HUES64 (cell line): ENCODE data around the gene FTMT.

Experiments
- H3K27ac ChIP-seq: 2 replicates; pipeline ENCODE4 v1.7.0; 2013; ENCODE audit warnings: low read depth, low read length, inconsistent platforms
- H3K27me3 ChIP-seq: 2 replicates; pipeline ENCODE4 v1.6.1; 2013; ENCODE audit warnings: mild to moderate bottlenecking, low read length; ENCODE audit not compliant: insufficient read depth
- H3K36me3 ChIP-seq: 2 replicates; pipeline ENCODE4 v1.6.1; 2013; ENCODE audit warnings: mild to moderate bottlenecking, low read length; ENCODE audit not compliant: insufficient read depth
- H3K4me1 ChIP-seq: 2 replicates; pipeline ENCODE4 v1.6.1; 2013; ENCODE audit warnings: mild to moderate bottlenecking, low read length, moderate library complexity; ENCODE audit not compliant: insufficient read depth
- H3K4me3 ChIP-seq: 2 replicates; pipeline ENCODE4 v1.5.1; 2013; ENCODE audit warnings: mild to moderate bottlenecking, low read length, moderate library complexity
- H3K9ac ChIP-seq: 2 replicates; pipeline ENCODE4 v1.6.1; 2013; ENCODE audit warnings: mild to moderate bottlenecking, low read depth, low read length
- H3K9me3 ChIP-seq: 2 replicates; pipeline ENCODE4 v1.6.1; 2013; ENCODE audit warnings: low read depth, low read length; ENCODE audit not compliant: insufficient read depth
- WGBS: fragments of 150-250, 120-280 bp; methylation state at CpG from one replicate; pipeline ENCODE4 v1.1.7; 2013; ENCODE audit warnings: missing lambda C conversion rate; 5-methylcytosine and 5-hydroxymethylcytosine counted together

Gene FTMT

DNA sequence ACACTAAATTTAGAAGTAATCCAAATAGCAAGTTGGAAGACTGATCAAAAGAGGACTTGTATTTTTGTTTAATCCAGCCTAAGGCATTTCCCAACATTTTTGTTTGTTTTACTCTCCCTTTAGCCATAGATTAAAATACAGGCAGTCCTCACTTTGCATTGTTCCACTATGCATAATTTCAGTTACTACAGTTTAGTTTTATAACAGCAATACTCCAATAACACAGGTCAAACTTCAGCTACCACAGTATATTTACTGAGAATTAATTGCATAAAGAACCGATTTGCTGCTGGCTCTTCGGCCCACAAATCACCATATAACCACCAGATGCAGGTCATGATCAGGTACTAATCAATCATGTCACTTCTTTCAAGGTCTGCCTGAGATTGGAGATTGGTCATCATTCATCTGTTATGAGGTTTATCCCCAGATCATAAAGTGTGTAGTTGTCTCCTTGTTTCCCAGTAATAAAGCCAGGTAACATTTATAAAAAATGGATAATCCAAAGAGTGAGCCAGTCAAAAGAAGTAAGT is 12.1 kb downstream of the FTMT start:
- no peak overlapping the region for H3K27ac ChIP-seq
- WGBS = 96% methylated on average over 2 of the region's 2 CpGs
- H3K9ac ChIP-seq = no peak overlapping the region

DNA sequence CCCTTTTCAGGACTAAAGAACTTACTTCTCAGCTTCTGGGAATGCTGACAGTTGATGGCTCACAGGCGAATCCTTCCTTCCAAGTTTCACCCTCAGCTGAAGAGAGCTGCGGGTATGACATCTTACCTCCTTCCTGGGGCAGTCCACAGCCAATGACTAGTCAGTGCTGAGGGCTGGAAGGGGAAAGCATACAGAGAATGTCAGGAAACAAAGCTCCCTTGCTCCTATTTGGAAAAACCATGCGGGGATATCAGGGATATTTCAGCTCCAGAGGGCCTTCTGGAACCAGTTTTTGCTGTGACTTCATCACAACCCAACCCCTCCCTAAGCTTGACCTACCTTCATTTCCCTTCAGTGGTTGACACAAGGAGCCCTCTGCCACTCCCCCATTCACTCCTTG is 15.7 kb downstream of the FTMT start:
- WGBS = 89% methylated on average over 3 of the region's 3 CpGs
- Histone ChIP-seq H3K27me3 (no peaks in the 10 kb centered on the region), H3K4me3 (no peak overlapping the region), H3K36me3 (no peaks in the 10 kb centered on the region), H3K27ac (no peak overlapping the region), H3K4me1 (no peaks in the 10 kb centered on the region), H3K9ac (no peak overlapping the region), H3K9me3 (no peaks in the 10 kb centered on the region)

More for the DNA sequence above, 12.1 kb downstream of the FTMT start:
- H3K36me3 ChIP-seq = no peaks in the 10 kb centered on the region
- no peaks in the 10 kb centered on the region for H3K27me3 ChIP-seq
- H3K9me3 ChIP-seq = no peaks in the 10 kb centered on the region
- H3K4me3 ChIP-seq = no peak overlapping the region
- H3K4me1 ChIP-seq = no peaks in the 10 kb centered on the region

DNA sequence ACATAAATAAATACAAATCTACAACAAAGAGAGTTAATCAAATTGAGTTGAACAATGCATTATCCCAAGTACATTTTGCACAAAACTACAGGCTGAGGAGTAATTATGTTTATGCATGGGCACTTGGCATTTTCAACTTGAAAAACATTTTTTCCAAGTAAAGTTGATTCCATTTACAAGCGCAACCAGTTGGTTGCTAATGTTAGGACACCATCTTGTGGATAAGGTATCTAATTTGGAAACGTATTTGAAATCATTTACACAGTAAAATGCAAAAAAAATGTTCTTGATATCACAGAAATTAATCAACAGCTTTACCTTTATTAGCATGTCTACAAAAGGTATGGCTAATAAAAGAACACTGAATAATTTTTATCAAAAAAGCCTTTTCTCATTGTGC is 18.8 kb downstream of the FTMT start:
- H3K9ac ChIP-seq = no peak overlapping the region
- WGBS = no CpG with 5 or more reads among the region's 2 CpGs
- no peaks in the 10 kb centered on the region for H3K9me3 ChIP-seq
- H3K36me3 ChIP-seq = no peaks in the 10 kb centered on the region
- no peak overlapping the region for H3K27ac ChIP-seq
- H3K4me1 ChIP-seq = no peaks in the 10 kb centered on the region
- no peaks in the 10 kb centered on the region for H3K27me3 ChIP-seq
- H3K4me3 ChIP-seq = no peak overlapping the region

DNA sequence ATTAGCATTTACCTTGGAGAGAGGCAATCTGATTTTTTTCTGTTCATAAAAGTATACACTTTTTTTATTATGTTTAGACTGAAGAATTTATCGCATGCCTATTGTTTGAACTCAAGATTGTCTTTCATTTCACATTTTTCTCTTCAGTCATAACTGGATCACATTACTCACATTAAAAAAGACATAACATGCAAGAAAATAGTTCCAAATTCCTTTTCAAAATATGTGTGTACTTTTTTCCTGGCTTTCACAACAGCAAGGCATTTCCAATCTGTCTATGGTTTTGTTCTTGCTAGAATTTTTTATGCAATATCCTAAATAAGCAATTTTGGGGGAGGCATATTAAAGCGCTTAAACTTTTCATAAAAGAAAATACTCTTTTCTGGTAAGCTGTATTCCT is 21.2 kb downstream of the FTMT start:
- H3K27ac ChIP-seq = no peak overlapping the region
- no peaks in the 10 kb centered on the region for H3K9me3 ChIP-seq
- no peaks in the 10 kb centered on the region for H3K4me1 ChIP-seq
- H3K27me3 ChIP-seq = no peaks in the 10 kb centered on the region
- 100% methylated on average over 1 of the region's 2 CpGs for WGBS
- no peak overlapping the region for H3K4me3 ChIP-seq
- H3K36me3 ChIP-seq = no peaks in the 10 kb centered on the region
- H3K9ac ChIP-seq = no peak overlapping the region

DNA sequence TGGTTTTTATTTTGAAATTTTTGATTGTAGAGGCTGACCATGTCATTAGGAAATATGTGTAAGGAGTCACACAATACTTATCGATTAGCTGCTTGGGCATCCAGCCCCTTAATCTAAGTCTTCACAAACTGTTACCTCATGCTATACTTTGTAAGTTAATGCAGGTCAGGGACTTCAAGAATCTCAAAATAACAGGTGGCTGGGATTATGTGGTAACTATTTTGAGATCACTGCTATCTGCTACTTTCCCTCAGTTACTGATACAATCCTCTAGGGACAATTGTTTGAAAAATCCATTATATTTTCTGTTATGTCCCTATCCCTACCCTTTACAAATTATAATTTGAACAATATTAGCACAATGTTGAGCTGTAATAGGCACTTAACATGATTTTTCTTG is 21.7 kb downstream of the FTMT start:
- no CpG with 5 or more reads among the region's 1 CpG for WGBS
- no peak overlapping the region for H3K9ac ChIP-seq
- H3K27ac ChIP-seq = no peak overlapping the region
- H3K9me3 ChIP-seq = no peaks in the 10 kb centered on the region
- no peaks in the 10 kb centered on the region for H3K27me3 ChIP-seq
- H3K4me3 ChIP-seq = no peak overlapping the region
- H3K36me3 ChIP-seq = no peaks in the 10 kb centered on the region
- H3K4me1 ChIP-seq = no peaks in the 10 kb centered on the region

DNA sequence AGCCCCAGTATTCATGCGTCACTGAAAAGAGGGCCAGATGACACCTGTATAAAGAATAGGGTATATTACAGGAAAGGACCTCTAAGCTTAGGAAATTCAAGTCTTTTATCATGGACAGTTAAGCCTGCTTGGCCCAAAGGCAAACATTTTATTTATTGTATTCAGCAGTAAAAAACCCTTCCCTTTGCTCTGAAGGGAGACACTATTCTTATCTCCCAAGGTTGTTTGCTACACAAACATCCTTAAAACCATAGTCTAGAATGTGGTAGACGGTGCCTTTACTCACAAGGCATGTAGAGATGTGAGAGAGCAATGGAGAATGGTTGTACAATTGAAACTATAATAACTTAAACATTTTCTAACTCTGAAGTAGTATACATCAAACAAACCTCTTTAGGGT is 33.9 kb downstream of the FTMT start:
- Histone ChIP-seq H3K9me3 (no peaks in the 10 kb centered on the region), H3K4me1 (no peaks in the 10 kb centered on the region), H3K27me3 (no peaks in the 10 kb centered on the region), H3K36me3 (no peaks in the 10 kb centered on the region), H3K27ac (no peak overlapping the region), H3K4me3 (no peak overlapping the region), H3K9ac (no peak overlapping the region)
- 91% methylated on average over 1 of the region's 2 CpGs for WGBS

DNA sequence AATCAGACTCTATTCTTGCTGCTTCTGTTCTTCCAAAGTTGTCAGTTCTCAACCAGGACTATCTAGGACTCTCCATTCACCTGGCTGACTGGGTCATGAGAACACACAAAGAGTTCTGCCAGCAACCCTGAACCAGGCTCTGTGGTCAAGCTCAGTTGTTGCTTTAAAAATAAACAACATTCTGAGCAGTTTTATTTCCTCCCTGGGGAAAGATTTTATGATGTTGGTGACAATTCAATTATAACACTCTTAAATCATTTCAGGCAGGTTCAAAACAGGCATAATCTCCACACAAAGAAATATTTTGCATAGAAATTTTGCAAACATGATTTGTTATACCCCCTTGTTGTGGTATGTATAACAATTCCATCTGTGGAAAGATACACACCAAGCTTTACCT is 36.0 kb downstream of the FTMT start:
- no peaks in the 10 kb centered on the region for H3K4me1 ChIP-seq
- H3K27ac ChIP-seq = no peak overlapping the region
- no peak overlapping the region for H3K4me3 ChIP-seq
- no peaks in the 10 kb centered on the region for H3K9me3 ChIP-seq
- H3K9ac ChIP-seq = no peak overlapping the region
- H3K36me3 ChIP-seq = no peaks in the 10 kb centered on the region
- no peaks in the 10 kb centered on the region for H3K27me3 ChIP-seq

DNA sequence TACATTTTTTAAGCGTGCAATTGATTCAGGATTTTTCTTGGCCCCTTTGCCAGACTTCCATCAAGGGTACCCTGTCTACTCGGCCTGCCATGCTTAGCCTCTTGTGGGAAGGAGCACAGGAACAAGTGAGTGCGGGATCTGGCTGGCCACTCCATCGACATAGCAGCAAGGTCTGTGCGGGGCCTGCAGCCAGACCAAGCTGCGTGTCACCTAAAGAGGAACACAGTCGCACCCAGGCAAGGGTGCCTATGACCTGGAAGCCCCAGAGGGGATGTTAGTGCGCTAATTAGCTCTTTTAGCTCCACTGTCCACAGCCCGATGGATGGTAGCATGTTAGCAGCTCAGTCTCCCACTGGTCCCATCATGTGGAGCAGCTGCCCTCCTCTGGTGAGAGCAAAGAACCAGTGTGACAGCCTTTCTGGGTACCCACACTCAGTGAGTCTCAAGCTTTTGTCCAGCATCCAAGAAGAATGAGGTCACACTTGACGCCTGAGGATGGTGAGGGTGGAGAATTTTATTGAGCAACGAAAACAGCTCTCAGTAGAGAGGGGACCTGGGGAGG is 38.7 kb downstream of the FTMT start:
- no peaks in the 10 kb centered on the region for H3K4me1 ChIP-seq
- no peak overlapping the region for H3K4me3 ChIP-seq
- H3K9me3 ChIP-seq = no peaks in the 10 kb centered on the region
- no peaks in the 10 kb centered on the region for H3K27me3 ChIP-seq
- no peak overlapping the region for H3K9ac ChIP-seq
- H3K27ac ChIP-seq = no peak overlapping the region
- no peaks in the 10 kb centered on the region for H3K36me3 ChIP-seq
- whole genome bisulfite sequencing = 94% methylated on average over 11 of the region's 11 CpGs

DNA sequence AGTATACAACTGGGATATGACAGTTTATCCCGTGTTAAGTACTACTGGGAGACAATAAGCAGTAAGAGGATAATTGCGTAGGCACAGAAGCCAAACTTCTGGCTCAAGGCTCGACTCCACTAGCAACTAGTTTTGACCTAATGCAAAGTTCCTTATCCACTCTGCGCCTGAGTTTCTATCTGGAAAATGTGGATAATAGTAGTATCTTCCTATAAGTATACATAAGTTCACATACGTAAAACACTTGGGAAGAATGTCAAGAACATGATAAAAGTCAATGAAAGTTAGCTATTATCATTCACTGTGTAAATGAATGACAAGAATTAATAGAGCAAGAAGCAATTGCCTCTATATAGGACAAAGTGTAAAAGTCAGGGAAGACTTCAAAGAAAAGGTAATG is 45.7 kb downstream of the FTMT start:
- Histone ChIP-seq H3K27me3 (no peaks in the 10 kb centered on the region), H3K9me3 (no peaks in the 10 kb centered on the region), H3K27ac (no peak overlapping the region), H3K4me1 (no peaks in the 10 kb centered on the region), H3K36me3 (no peaks in the 10 kb centered on the region), H3K4me3 (no peak overlapping the region), H3K9ac (no peak overlapping the region)
- 92% methylated on average over 5 of the region's 5 CpGs for WGBS

DNA sequence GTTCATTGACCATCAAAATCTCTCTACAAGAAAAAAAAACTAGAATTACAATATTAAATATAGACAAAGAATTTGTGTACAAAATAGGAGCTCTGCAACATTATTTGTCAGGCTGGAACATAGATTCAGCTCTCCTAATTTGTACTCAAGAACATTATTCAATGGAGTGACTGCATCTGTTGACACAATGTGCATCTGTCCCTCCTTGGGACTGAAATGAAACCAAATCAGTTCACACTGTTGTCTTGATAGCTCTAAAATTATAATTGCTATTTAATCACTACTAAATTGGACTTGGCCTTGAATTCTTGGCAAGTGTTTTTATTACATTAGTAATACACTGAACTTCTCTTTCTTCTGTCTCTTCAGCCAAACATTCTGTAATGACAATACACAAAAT is 47.7 kb downstream of the FTMT start:
- Histone ChIP-seq H3K9ac (no peak overlapping the region), H3K4me1 (no peaks in the 10 kb centered on the region), H3K27me3 (no peaks in the 10 kb centered on the region), H3K36me3 (no peaks in the 10 kb centered on the region), H3K9me3 (no peaks in the 10 kb centered on the region), H3K4me3 (no peak overlapping the region), H3K27ac (no peak overlapping the region)
